Heart left ventricle (tissue), 16 donors: ENCODE data around the gene PADI1. TPM values are rescaled to one million over a fixed set of nuclear protein-coding genes. Genes with fewer than 3 reads are reported as not detected.

Source experiments
- ATAC-seq, 4 donors: fragments of 200-7000 bp; cut with Tn5 transposase; one replicate each; pipeline ENCODE4 v1.9.1; 2020 to 2022; ENCODE audit warnings: moderate library complexity in 4 of 4, mild to moderate bottlenecking in 3 of 4, moderate number of reproducible peaks in 1 of 4
- DNase-seq, 5 donors: peaks; one replicate each; pipeline ENCODE4 v3.0.0-alpha.2; 2020
- H3K27ac ChIP-seq, 12 donors: fragments of 200-600 bp; sonication (generic) in 4 of 12; one replicate each; pipeline versions ENCODE4 v1.5.0 to v1.8.0; 2016 to 2022; ENCODE audit warnings: mild to moderate bottlenecking in 2 of 12
- H3K27me3 ChIP-seq, 9 donors: fragments of 200-600 bp; sonication (generic) in 2 of 9; one replicate each; pipeline versions ENCODE4 v1.5.1 to v1.8.0; 2016 to 2022; ENCODE audit warnings: mild to moderate bottlenecking in 3 of 9
- H3K36me3 ChIP-seq, 9 donors: fragments of 200-600 bp; sonication (generic) in 2 of 9; one replicate each; pipeline versions ENCODE4 v1.5.0 to v1.8.0; 2018 to 2022; ENCODE audit warnings: mild to moderate bottlenecking in 2 of 9
- H3K4me1 ChIP-seq, 12 donors: fragments of 200-600 bp; sonication (generic) in 4 of 12; one replicate each; pipeline versions ENCODE4 v1.5.0 to v1.8.0; 2016 to 2022; ENCODE audit warnings: mild to moderate bottlenecking in 3 of 12
- H3K4me3 ChIP-seq, 12 donors: fragments of 200-600 bp; sonication (generic) in 4 of 12; one replicate each; pipeline versions ENCODE4 v1.5.0 to v1.8.0; 2017 to 2022; ENCODE audit warnings: mild to moderate bottlenecking in 9 of 12, moderate library complexity in 4 of 12
- H3K9me3 ChIP-seq, 12 donors: fragments of 200-600 bp; sonication (generic) in 4 of 12; one replicate each; pipeline versions ENCODE4 v1.5.0 to v1.8.0; 2016 to 2022; ENCODE audit warnings: mild to moderate bottlenecking in 1 of 12
- CTCF ChIP-seq, 12 donors: fragments of 200-600 bp; sonication (generic) in 4 of 12; IDR thresholded peaks; one replicate each; pipeline versions ENCODE4 v1.5.0 to v1.8.0; 2018 to 2022; ENCODE audit warnings: antibody characterized with exemption in 12 of 12, mild to moderate bottlenecking in 5 of 12
- POLR2A ChIP-seq, 2 donors: fragments of 450-650 bp; IDR thresholded peaks; one replicate each; pipeline ENCODE4 v1.6.1; 2017; ENCODE audit warnings: antibody characterized with exemption in 2 of 2, mild to moderate bottlenecking in 2 of 2, moderate library complexity in 2 of 2
- WGBS, 4 donors: extraction: QIAGEN DNeasy Blood & Tissue Kit in 2 of 4; methylation state at CpG; one replicate each; pipeline versions ENCODE4 v1.1.5 to v1.1.7; 2013 to 2018; 5-methylcytosine and 5-hydroxymethylcytosine counted together
- intact Hi-C, 10 donors: fragments of 100-400 bp; cut with DNase I; formaldehyde crosslinking; loops; one replicate each; pipeline versions ENCODE4 v1.11.1 to v1.14.2; 2022
- polyA plus RNA-seq, 2 donors: library from polyadenylated mRNA; stranded (reverse); fragments of 200-250 nt; gene quantifications; one replicate each; pipeline ENCODE4 v1.2.3, GENCODE V29; 2013
- total RNA-seq, 9 donors: library from RNA; depleted of rRNA in 2 of 9; stranded (reverse); fragments of >200 nt in 2 of 9; fragmentation: NEBNext Ultra II Directional in 3 of 9; extraction: Animal tissue kit (Norgen Biotek cat#: 25700) in 3 of 9; gene quantifications; one replicate each; pipeline versions ENCODE4 v1.1.0 to v1.2.4, GENCODE V29; 2016 to 2023
- donor health status: ischemic (EF 13 %, LVEDD 7.1; RV severe dilation, severe dysfunction).
- donor health status: healthy with polysubstance abuse.
- donor health status: DM: no; HTN: yes; CAD: no.
- donor health status: DM: no; HTN: no; CAD: no.
- donor health status: ischemic (EF 25% LVEDD 6.9; RV normal size, moderate dysfunction).
- donor health status: ischemic (EF 25% LVEDD 5.7; RV mildly dilated, moderate dysfunction).
- donor health status: healthy.
- donor health status: DM: yes; HTN: yes; CAD: no.
- donor health status: ischemic (EF 35%, LVEDD 5.7; RV mildly dilated, moderate dysfunction).
- donor health status: nonischemic (EF 11% LVEDD 7.7; RV severe dilation, severe dysfunction).
- donor health status: DM: yes; HTN: yes; CAD: no.
- donor health status: PGD.
- donor health status: ischemic (EF 29% LVEDD 5.4; RV normal size, mild dysfunction).
- donor health status: nonischemic (EF 23%, LVEDD 6.1; RV moderate dilation, normal function).

Gene PADI1
- total and polyA plus RNA-seq, 11 donors, result 0.04 TPM; not detected in 10

DNA sequence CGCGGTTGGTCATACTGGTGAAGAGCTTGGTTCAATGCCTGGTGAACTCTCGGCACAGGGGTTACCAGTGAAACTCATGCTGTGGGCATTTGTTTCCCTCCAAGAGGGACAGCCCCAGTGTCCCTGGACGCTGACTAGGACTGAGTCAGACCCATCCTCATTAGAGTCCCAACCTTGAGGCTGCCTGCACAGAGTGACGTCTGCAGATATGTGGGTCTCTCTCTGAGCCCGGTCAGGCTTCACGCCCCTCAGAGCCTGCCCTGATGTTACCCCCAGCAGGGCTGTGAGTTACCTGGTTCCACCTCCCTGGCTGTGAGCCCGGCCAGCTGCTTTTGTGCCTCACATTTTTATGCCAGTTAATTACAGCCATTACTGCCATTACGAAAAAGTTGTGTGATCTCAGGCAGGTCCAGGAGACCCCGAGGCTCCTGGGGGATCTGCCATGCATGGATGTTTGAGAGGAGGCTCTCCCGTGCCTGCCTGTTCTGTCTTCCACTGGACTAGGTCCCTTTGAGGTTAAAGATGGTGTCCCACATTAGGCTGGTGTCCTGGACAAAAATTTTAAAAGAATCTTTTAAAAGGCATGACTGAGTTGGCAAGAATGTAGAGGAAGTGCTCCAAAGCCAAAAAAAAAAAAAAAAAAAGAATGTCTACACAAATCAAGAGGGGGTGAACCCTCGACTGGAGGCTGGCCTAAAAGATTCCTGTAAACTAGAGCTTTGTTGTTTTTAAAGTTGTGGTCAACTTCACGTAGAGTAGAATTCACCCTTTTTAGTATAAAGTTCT is 36.6 kb upstream of the PADI1 start:
- Histone ChIP-seq H3K36me3 (no peaks in the 10 kb centered on the region), H3K4me3 (no peak overlapping the region), H3K27me3 (peaks cover 0 to 9% (median 0%) of the 10 kb centered on the region in 9 donors), H3K9me3 (no peaks in the 10 kb centered on the region), H3K4me1 (no peaks in the 10 kb centered on the region), H3K27ac (no peak overlapping the region)
- intact Hi-C loops, result no loop called here
- DNase-seq (no peak), ATAC-seq (no peak)
- TF ChIP-seq POLR2A (IDR thresholded peaks at IDR 0.05) (no peak), CTCF (IDR thresholded peaks at IDR 0.05) (no peak)
- 60 to 71% (median 68%) methylated on average over 10 to 13 of the region's 13 CpGs for WGBS, 4 donors

DNA sequence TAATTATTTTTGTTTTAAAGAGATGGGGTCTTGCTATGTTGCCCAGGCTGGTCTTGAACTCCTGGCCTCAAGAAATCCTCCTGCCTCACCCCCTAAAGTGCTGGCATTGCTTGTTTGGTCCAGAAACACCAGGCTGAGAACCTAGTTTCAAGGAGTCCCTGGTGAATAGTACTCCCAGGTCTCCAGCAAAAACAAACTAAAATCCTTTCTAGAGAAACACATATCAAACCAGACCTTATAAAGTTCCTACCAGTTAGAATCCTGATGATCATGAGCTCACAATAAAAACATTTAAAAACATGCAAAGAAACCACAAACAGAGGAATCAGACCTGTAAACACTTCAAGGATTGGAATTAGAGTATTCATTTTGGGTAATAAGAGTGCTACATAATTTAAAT is 34.4 kb upstream of the PADI1 start:
- intact Hi-C loops, result no loop called here
- ATAC-seq, result no peak

DNA sequence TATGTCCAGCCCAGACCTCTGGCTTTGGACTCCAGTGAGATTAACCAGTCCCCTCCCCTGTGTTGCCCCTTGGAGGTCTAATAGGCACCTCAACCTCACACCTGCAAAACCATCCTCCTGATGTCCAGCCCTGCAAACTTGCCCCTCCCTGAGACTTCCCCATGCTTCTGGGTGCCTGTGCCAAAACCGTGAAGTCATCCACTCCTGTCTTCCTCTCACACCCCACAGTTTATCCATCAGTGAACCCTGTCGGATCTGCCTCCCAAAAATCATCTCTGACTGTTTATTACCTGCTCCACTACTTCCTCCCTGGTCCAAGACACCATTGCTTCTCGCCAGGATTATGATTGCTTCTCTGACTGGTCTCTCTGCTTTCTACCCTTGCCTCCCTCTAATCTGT is 31.7 kb upstream of the PADI1 start:
- ATAC-seq (no peak), DNase-seq (no peak)
- Histone ChIP-seq H3K27me3 (peaks cover 0 to 22% (median 4%) of the 10 kb centered on the region in 9 donors), H3K4me1 (no peaks in the 10 kb centered on the region), H3K27ac (no peak overlapping the region), H3K9me3 (no peaks in the 10 kb centered on the region), H3K4me3 (no peak overlapping the region), H3K36me3 (no peaks in the 10 kb centered on the region)
- intact Hi-C loops, result no loop called here
- 54 to 67% (median 63%) methylated on average over 3 of the region's 3 CpGs for WGBS, 4 donors
- TF ChIP-seq POLR2A (IDR thresholded peaks at IDR 0.05), result no peak
- TF ChIP-seq CTCF (IDR thresholded peaks at IDR 0.05), result no peak

More for the DNA sequence above, 34.4 kb upstream of the PADI1 start:
- no peaks in the 10 kb centered on the region for H3K4me1 ChIP-seq
- no peaks in the 10 kb centered on the region for H3K9me3 ChIP-seq
- H3K4me3 ChIP-seq, result no peak overlapping the region
- no peaks in the 10 kb centered on the region for H3K36me3 ChIP-seq
- no peak overlapping the region for H3K27ac ChIP-seq
- peaks cover 0 to 25% (median 4%) of the 10 kb centered on the region in 9 donors for H3K27me3 ChIP-seq
- no peak for TF ChIP-seq POLR2A (IDR thresholded peaks at IDR 0.05)
- TF ChIP-seq CTCF (IDR thresholded peaks at IDR 0.05), result no peak
- DNase-seq, result no peak

DNA sequence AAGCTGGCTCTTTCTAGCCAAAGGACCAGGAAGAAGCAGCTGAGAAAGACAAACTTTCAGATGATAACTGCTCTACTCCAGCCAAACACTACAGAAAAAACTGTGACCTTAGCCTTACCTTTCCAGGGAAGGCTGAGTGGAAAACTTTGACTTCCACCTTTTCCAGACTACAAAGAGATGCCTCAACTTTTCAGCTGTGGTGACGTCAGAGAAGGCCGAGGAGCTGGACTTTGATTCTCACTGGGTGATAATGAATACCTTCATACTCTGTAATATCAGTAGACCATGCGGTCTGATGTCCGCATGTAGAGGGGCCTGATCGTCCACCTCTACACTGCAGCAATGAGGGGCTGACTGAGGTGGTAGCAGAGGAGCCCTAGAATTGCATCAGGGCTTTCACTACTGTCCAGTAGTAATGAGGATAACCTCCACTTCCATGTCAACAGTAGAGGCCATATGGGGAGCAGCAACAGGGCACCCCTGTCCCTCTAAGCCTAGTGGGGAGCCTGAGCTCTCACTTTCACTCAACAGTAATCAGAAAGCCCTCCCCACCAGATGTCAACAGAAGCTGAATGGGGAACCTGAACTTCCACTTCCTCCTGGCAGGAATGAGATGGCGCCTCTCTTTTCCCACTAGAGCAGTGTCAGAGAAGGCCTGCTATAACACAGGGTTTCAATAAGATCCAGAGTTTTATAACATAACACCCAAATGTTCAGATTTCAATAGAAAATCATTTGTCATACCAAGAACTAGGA is 28.4 kb upstream of the PADI1 start:
- TF ChIP-seq POLR2A (IDR thresholded peaks at IDR 0.05) (no peak), CTCF (IDR thresholded peaks at IDR 0.05) (no peak)
- Histone ChIP-seq H3K4me1 (peaks cover 0 to 4% (median 0%) of the 10 kb centered on the region in 12 donors), H3K27ac (no peak overlapping the region), H3K4me3 (no peak overlapping the region), H3K27me3 (peaks cover 0 to 30% (median 4%) of the 10 kb centered on the region in 9 donors), H3K9me3 (no peaks in the 10 kb centered on the region), H3K36me3 (no peaks in the 10 kb centered on the region)
- WGBS, 4 donors, result 73 to 87% (median 85%) methylated on average over 5 to 6 of the region's 6 CpGs
- DNase-seq (no peak), ATAC-seq (no peak)
- intact Hi-C loops, result no loop called here
